ENCODE data around the gene NDUFB11. TPM values are rescaled to one million over a fixed set of nuclear protein-coding genes. Genes with fewer than 3 reads are reported as not detected.

NDUFB11 gene
- total RNA-seq, 1 experiment from 2014 or later = 129 TPM

DNA sequence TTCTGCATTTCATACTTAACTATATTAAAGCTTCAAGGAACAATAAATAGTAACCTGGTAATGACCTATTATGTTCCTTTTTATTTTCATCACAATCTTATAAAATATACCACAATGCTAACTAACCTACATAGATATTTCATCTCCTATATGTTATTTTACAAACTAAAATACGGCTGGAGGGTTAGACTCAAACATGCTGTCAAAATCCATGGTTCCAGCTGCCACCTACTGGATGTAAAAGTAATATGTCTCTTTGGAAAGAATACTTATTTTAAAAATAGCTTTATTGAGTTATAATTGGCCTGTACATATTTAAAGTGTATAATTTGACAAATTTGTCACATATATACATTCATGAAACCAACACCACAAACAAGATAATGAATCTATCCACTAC, 51.3 kb downstream of the NDUFB11 start:
- TF ChIP-seq, protein P1, sequence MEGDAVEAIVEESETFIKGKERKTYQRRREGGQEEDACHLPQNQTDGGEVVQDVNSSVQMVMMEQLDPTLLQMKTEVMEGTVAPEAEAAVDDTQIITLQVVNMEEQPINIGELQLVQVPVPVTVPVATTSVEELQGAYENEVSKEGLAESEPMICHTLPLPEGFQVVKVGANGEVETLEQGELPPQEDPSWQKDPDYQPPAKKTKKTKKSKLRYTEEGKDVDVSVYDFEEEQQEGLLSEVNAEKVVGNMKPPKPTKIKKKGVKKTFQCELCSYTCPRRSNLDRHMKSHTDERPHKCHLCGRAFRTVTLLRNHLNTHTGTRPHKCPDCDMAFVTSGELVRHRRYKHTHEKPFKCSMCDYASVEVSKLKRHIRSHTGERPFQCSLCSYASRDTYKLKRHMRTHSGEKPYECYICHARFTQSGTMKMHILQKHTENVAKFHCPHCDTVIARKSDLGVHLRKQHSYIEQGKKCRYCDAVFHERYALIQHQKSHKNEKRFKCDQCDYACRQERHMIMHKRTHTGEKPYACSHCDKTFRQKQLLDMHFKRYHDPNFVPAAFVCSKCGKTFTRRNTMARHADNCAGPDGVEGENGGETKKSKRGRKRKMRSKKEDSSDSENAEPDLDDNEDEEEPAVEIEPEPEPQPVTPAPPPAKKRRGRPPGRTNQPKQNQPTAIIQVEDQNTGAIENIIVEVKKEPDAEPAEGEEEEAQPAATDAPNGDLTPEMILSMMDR (IDR thresholded peaks at IDR 0.05; ENCODE audit: insufficient read depth in 1 of 2, low read depth in 1 of 2, low read length in 1 of 2, severe bottlenecking in 1 of 2, unreplicated experiment in 1 of 2) = peak in 1 of 2 experiments; percentile 49
- BruUV-seq (replicated peaks) = no TSS peak
- Mint-ChIP-seq H3K9me3 (ENCODE audit: unreplicated experiment) (no peaks in the 10 kb centered on the region), H3K27me3 (ENCODE audit: insufficient read depth, unreplicated experiment) (no peaks in the 10 kb centered on the region), H3K27ac (ENCODE audit: unreplicated experiment) (no peak overlapping the region), H3K36me3 (ENCODE audit: insufficient read depth, unreplicated experiment) (peaks cover 6% of the 10 kb centered on the region), H3K4me1 (ENCODE audit: low read depth, unreplicated experiment) (no peaks in the 10 kb centered on the region), H3K4me3 (ENCODE audit: unreplicated experiment) (no peak overlapping the region)
- Histone ChIP-seq H3K27me3 (replicated peaks; ENCODE audit: control insufficient read depth, insufficient read depth, low read length) (no peaks in the 10 kb centered on the region), H3K36me3 (ENCODE audit: control insufficient read depth, insufficient read depth, low read length) (no peaks in the 10 kb centered on the region), H3K4me1 (peaks cover 10% of the 10 kb centered on the region), H3K4me3 (ENCODE audit: low read depth, low read length) (no peak overlapping the region), H3K9me3 (no peaks in the 10 kb centered on the region)
- ChIA-PET POLR2A (no interaction called here), CTCF (interaction anchor here (0.9 to 2.4 kb wide), 8 partner anchors 13 to 282 kb away, joined by 3 to 12 read pairs (median 4); partner anchors contain the start of gene RBM10)
- DNase-seq = peak in 1 of 2 experiments; percentile 14
- intact Hi-C loops (cut with micrococcal nuclease; ENCODE audit: unreplicated experiment) = loop anchor here (1.0 to 5.0 kb wide), 4 partner anchors 45 to 190 kb away; no protein-coding TSS in a partner anchor

Other genes with a start within 250 kb of the NDUFB11 start
- gene JADE3, start 232.3 kb downstream of the NDUFB11 start, total RNA-seq (2022) = 21.7 and 22.7 TPM in 2 replicates
- 32.9 and 36.2 TPM in 2 replicates for gene RGN, start 66.3 kb downstream of the NDUFB11 start, total RNA-seq (2022)
- gene RBM10, start 519 bp upstream of the NDUFB11 start, total RNA-seq (2022) = 41.0 and 41.2 TPM in 2 replicates
- 156 and 157 TPM in 2 replicates for gene UBA1, start 49.1 kb upstream of the NDUFB11 start, total RNA-seq (2022)
- gene CDK16, start 74.0 kb upstream of the NDUFB11 start, total RNA-seq (2022) = 117 and 129 TPM in 2 replicates
- 57.5 and 61.2 TPM in 2 replicates for gene USP11, start 88.3 kb upstream of the NDUFB11 start, total RNA-seq (2022)
- gene ZNF157, start 225.9 kb upstream of the NDUFB11 start, total RNA-seq (2022) = not detected in 2 replicates

Data from Caco-2 (cell line).